Gastroesophageal sphincter (tissue), 4 donors: ENCODE measurements around the gene CREBBP. TPM values are rescaled to one million over a fixed set of nuclear protein-coding genes. Genes with fewer than 3 reads are reported as not detected.

ENCODE experiments used
- ATAC-seq: fragments of 150-250 bp; one replicate; pipeline ENCODE4 v1.9.1; 2016; ENCODE audit warnings: mild to moderate bottlenecking, moderate library complexity
- H3K27ac ChIP-seq, 4 donors: fragments of 200-600 bp; sonication (generic) in 3 of 4; 1 replicate in 3 of 4; 2 replicates in 1 of 4; pipeline ENCODE4 v1.5.1; 2016 to 2019
- H3K27me3 ChIP-seq: fragments of 200-600 bp; sonication (generic); one replicate; pipeline ENCODE4 v1.5.1; 2019
- H3K36me3 ChIP-seq, 2 donors: fragments of 200-600 bp; sonication (generic); one replicate each; pipeline ENCODE4 v1.5.1; 2019; ENCODE audit warnings: control low read depth in 1 of 2
- H3K4me1 ChIP-seq, 3 donors: fragments of 200-600 bp; sonication (generic); 1 replicate in 2 of 3; 2 replicates in 1 of 3; pipeline ENCODE4 v1.5.1; 2016 to 2019; ENCODE audit warnings: control low read depth in 2 of 3
- H3K4me3 ChIP-seq, 2 donors: fragments of 200-600 bp; sonication (generic); one replicate each; pipeline ENCODE4 v1.5.1; 2019; ENCODE audit warnings: mild to moderate bottlenecking in 1 of 2, moderate library complexity in 1 of 2
- H3K9me3 ChIP-seq, 3 donors: fragments of 200-600 bp; sonication (generic); one replicate each; pipeline ENCODE4 v1.5.1; 2017 to 2019; ENCODE audit warnings: control low read depth in 2 of 3
- EP300 ChIP-seq: sonication (generic); formaldehyde crosslinking; IDR thresholded peaks from one replicate; pipeline ENCODE4 v1.6.1; 2017; ENCODE audit warnings: antibody characterized with exemption, mild to moderate bottlenecking
- POLR2A ChIP-seq, 2 donors: fragments of 450-650 bp; IDR thresholded peaks; one replicate each; pipeline ENCODE4 v1.6.1; 2017; ENCODE audit warnings: antibody characterized with exemption in 2 of 2, mild to moderate bottlenecking in 2 of 2, moderate library complexity in 1 of 2
- POLR2AphosphoS5 ChIP-seq: sonication (generic); formaldehyde crosslinking; IDR thresholded peaks from one replicate; pipeline ENCODE4 v1.6.1; 2017; ENCODE audit warnings: antibody characterized with exemption
- WGBS, 2 donors: methylation state at CpG; one replicate each; pipeline ENCODE4 v1.1.5; 2018; ENCODE audit warnings: low coverage in 1 of 2; 5-methylcytosine and 5-hydroxymethylcytosine counted together
- total RNA-seq, 4 donors: library from RNA; depleted of rRNA; stranded (reverse); fragments of >200 nt; gene quantifications; one replicate each; pipeline ENCODE4 v1.1.0, GENCODE V29; 2016
- TF ChIP-seq, protein P1 (sequence below), 4 experiments: fragments of 200-600 bp in 2 of 4; fragments of 450-650 bp in 2 of 4; sonication (generic) in 1 of 4; IDR thresholded peaks; one replicate each; pipeline ENCODE4 v1.5.1; 2017 to 2019; ENCODE audit warnings: antibody characterized with exemption in 4 of 4, mild to moderate bottlenecking in 2 of 4, moderate library complexity in 2 of 4

The CREBBP gene
- total RNA-seq, 4 donors from 2014 or later = 45.9 to 115 (median 61.7) TPM

DNA sequence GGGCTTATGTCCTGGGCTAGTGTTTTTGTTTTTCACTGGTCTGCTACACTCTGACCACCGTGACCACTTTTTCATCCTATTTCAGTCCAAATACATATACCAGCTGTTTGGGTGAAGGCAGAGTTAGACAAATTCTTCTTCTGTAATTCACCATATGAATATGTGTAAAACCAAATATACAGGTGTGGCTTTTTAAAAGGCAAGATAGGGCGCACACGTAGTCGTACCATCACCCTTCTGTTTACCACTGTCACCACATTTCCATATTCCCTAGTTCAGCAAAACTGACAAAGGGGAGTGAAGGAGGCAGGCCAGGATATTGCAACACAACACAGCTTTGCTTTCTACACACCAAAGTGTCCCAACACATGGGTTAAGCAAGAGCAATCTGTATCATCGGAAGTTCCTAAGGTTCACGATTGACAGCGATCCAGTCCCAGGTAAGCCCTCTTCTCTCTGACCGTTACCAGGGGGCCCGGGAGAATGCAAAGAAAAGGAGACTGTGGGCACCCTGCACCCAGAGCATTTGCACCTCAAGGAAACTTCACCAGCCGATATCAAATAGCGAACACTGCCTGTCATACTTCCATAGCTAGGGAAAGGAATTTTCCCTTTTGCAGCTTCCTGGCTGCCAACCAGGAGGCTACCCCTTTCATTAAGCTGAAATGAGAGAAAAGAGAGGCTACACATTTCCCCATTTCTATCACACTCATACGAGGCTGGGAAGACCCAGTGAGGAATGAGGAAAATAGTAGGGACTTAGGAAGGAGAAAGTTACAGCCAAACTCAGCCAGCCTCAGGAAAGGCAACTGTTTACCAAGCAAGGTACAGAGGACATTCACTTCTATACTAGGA is 23.1 kb downstream of the CREBBP start:
- Histone ChIP-seq H3K9me3 (no peaks in the 10 kb centered on the region), H3K4me3 (no peak overlapping the region), H3K27me3 (no peaks in the 10 kb centered on the region), H3K4me1 (peaks cover 4 to 100% (median 42%) of the 10 kb centered on the region in 3 donors), H3K36me3 (no peaks in the 10 kb centered on the region), H3K27ac (peak overlapping the region in 3 of 4 donors; percentile 6 to 60 (median 51))
- TF ChIP-seq EP300 (no peak), POLR2AphosphoS5 (peak; percentile 81)
- 45 to 47% methylated on average over 5 to 8 of the region's 12 CpGs for WGBS, 2 donors
- ATAC-seq = peak; percentile 93

DNA sequence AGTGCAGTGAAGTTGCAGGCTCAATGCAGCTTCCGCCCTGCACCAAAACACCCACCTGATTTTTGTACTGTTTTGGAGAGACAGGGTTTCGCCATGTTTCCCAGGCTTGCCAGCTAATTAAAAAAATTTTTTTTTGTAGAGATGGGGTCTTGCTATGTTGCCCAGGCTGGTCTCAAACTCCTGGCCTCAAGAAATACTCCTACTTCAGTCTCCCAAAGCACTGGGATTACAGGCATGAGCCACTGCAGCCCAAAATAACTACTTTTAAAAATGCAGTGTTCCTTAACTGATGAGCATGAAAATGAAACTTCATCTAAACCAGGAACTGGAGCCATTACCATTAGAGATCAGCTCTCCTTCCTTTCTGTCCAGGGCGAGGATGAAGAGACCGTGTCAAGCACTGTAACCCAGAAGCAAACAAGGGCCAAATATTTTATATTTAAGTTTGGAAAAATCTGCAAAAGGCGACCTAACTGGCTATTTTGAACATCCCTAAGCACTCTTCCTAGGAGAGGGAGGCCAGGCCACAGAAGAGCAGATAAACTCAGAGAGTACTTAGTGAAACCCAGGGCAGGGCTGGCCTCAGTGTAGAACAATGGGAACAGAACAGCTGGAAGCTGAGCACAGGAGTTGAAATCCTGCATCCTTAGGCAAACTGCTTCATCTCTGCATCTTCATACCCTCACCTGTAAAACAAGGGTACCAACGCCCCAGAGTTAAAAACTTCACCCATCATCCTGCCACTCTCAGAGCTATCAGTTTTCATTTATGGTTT is 24.0 kb downstream of the CREBBP start:
- Histone ChIP-seq H3K36me3 (no peaks in the 10 kb centered on the region), H3K4me1 (peaks cover 4 to 95% (median 38%) of the 10 kb centered on the region in 3 donors), H3K27ac (peak overlapping the region in 2 of 4 donors; percentile 51 to 60), H3K27me3 (no peaks in the 10 kb centered on the region), H3K9me3 (no peaks in the 10 kb centered on the region), H3K4me3 (no peak overlapping the region)
- WGBS, 2 donors = 48 to 94% methylated on average over 2 to 6 of the region's 6 CpGs
- no peak for ATAC-seq
- no peak for TF ChIP-seq EP300
- no peak for TF ChIP-seq POLR2A (IDR thresholded peaks at IDR 0.05)
- TF ChIP-seq POLR2AphosphoS5 = no peak
- TF ChIP-seq, protein P1, sequence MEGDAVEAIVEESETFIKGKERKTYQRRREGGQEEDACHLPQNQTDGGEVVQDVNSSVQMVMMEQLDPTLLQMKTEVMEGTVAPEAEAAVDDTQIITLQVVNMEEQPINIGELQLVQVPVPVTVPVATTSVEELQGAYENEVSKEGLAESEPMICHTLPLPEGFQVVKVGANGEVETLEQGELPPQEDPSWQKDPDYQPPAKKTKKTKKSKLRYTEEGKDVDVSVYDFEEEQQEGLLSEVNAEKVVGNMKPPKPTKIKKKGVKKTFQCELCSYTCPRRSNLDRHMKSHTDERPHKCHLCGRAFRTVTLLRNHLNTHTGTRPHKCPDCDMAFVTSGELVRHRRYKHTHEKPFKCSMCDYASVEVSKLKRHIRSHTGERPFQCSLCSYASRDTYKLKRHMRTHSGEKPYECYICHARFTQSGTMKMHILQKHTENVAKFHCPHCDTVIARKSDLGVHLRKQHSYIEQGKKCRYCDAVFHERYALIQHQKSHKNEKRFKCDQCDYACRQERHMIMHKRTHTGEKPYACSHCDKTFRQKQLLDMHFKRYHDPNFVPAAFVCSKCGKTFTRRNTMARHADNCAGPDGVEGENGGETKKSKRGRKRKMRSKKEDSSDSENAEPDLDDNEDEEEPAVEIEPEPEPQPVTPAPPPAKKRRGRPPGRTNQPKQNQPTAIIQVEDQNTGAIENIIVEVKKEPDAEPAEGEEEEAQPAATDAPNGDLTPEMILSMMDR (IDR thresholded peaks at IDR 0.05) = no peak

DNA sequence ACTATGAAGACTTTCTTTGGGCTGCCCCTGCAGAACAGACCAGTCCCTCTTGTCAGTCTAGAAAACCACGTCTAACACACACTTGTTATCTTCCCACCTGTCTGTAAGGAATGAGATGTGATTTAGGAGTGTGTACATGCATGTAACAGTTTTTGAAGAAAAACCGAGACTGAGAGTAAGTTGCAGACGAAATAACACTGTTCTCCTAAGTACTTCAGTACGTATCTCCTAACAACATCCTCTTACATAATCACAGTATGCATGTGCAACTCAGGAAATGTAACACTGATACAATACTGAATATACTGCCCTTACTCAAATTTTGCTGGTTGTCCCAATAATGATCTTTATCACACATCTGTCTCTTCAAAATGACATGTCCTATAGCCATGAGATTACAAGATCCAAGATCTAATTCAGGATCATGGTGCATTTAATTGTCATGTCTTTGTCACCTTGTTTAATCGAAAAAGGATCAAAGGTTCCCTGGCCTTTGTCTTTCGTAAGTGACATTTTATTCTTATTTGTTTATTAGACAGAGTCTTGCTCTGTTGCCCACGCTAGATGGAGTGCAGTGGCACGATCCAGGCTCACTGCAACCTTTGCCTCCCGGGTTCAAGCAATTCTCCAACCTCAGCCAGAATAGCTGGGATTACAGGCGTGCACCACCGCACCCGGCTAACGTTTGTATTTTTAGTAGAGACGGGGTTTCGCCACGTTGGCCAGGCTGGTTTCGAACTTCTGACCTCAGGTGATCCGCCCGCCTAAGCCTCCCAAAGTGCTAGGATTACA is 25.6 kb downstream of the CREBBP start:
- WGBS, 2 donors = 46 to 54% methylated on average over 6 to 9 of the region's 19 CpGs
- no peak overlapping the region for H3K4me3 ChIP-seq
- no peaks in the 10 kb centered on the region for H3K27me3 ChIP-seq
- H3K27ac ChIP-seq = peak overlapping the region in 1 of 4 donors; percentile 22
- H3K9me3 ChIP-seq = no peaks in the 10 kb centered on the region
- H3K4me1 ChIP-seq = peaks cover 4 to 94% (median 37%) of the 10 kb centered on the region in 3 donors
- TF ChIP-seq, protein P1 (IDR thresholded peaks at IDR 0.05) = no peak
- TF ChIP-seq POLR2AphosphoS5 (no peak), POLR2A (IDR thresholded peaks at IDR 0.05) (no peak), EP300 (no peak)
- ATAC-seq = no peak
- H3K36me3 ChIP-seq = peaks cover 0 to 10% of the 10 kb centered on the region in 2 donors

DNA sequence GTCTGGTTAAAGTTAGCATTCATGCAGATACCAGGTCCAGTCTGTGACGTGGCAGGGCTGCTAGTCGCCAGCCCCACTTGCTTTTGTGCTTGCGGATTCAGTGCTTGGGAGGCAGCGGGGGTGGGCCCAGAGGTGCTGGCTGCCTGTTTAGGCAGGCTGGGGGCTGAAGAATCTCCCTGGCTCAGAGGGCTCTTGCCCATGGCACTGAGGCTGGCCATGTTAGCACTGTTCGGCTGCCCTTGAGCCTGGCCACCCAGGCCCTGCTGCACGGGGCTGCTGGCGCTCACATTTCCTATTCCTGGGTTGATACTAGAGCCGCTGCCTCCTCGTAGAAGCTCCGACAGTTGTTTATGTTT is 30.0 kb downstream of the CREBBP start:
- H3K9me3 ChIP-seq = no peaks in the 10 kb centered on the region
- ATAC-seq = no peak
- no CpG with 5 or more reads among the region's 10 CpGs for WGBS, 2 donors
- no peak overlapping the region for H3K4me3 ChIP-seq
- H3K36me3 ChIP-seq = peaks cover 0 to 22% of the 10 kb centered on the region in 2 donors
- no peaks in the 10 kb centered on the region for H3K27me3 ChIP-seq
- peak overlapping the region in 3 of 4 donors; percentile 7 to 45 (median 28) for H3K27ac ChIP-seq
- H3K4me1 ChIP-seq = peaks cover 0 to 91% (median 26%) of the 10 kb centered on the region in 3 donors
- TF ChIP-seq POLR2A (IDR thresholded peaks at IDR 0.05) = no peak
- TF ChIP-seq EP300 = no peak
- TF ChIP-seq POLR2AphosphoS5 = no peak
- TF ChIP-seq, protein P1 (IDR thresholded peaks at IDR 0.05) = no peak
